A375 (cell line): Measurements from ENCODE around the gene RPL36. TPM values are rescaled to one million over a fixed set of nuclear protein-coding genes. Genes with fewer than 3 reads are reported as not detected.

ENCODE experiments used
- total RNA-seq: library from RNA; depleted of rRNA; stranded (reverse); fragments of >200 nt; shearing (Covaris generic); gene quantifications from 2 replicates; pipeline ENCODE4 v1.2.3, GENCODE V29; 2014; rRNA removed

Gene RPL36
- 2,537 and 2,543 TPM in 2 replicates for total RNA-seq

GRCh38 chr19:5690125-5690954, at the start of gene RPL36:
Gene RPL36, plus strand, starts transcription at chr19:5690295. Its CDS starts 213 bp downstream, at chr19:5690508.

GRCh38 chr19:5680437-5681368, 9.4 kb upstream of the RPL36 start, which contains the start of the genes HSD11B1L and MICOS13:
Gene HSD11B1L, plus strand, starts transcription at chr19:5681027. Its CDS starts 3,806 bp downstream, at chr19:5684833.
Gene MICOS13, minus strand, starts transcription at chr19:5680516. Its CDS starts 30 bp downstream, at chr19:5680486.

GRCh38 chr19:5719961-5720790, 30.1 kb downstream of the RPL36 start, which contains the start of the genes CATSPERD and LONP1:
Gene CATSPERD, plus strand, starts transcription at chr19:5720637. Its CDS starts 101 bp downstream, at chr19:5720738.
Gene LONP1, minus strand, starts transcription at chr19:5720146. Its CDS starts 14 bp downstream, at chr19:5720132.

Other genes with a start within 250 kb of the RPL36 start
- not detected in 2 replicates for gene ZNRF4, start 234.9 kb upstream of the RPL36 start, total RNA-seq
- 0.24 and 0.64 TPM in 2 replicates for gene TINCR, start 122.3 kb upstream of the RPL36 start, total RNA-seq
- gene SAFB2, start 67.5 kb upstream of the RPL36 start, total RNA-seq = 45.6 and 45.8 TPM in 2 replicates
- gene SAFB, start 67.2 kb upstream of the RPL36 start, total RNA-seq = 61.2 and 65.0 TPM in 2 replicates
- gene MICOS13, start 9.8 kb upstream of the RPL36 start, total RNA-seq = 232 and 245 TPM in 2 replicates
- 46.2 and 46.3 TPM in 2 replicates for gene HSD11B1L, start 9.3 kb upstream of the RPL36 start, total RNA-seq
- gene LONP1, start 29.9 kb downstream of the RPL36 start, total RNA-seq = 306 and 350 TPM in 2 replicates
- not detected in 2 replicates for gene CATSPERD, start 30.3 kb downstream of the RPL36 start, total RNA-seq
- 6.8 and 10.4 TPM in 2 replicates for gene PRR22, start 94.5 kb downstream of the RPL36 start, total RNA-seq
- 102 and 105 TPM in 2 replicates for gene DUS3L, start 100.9 kb downstream of the RPL36 start, total RNA-seq
- gene NRTN, start 114.8 kb downstream of the RPL36 start, total RNA-seq = 1.1 and 1.2 TPM in 2 replicates
- gene FUT6, start 149.4 kb downstream of the RPL36 start, total RNA-seq = not detected in 2 replicates
- 0.11 TPM in 1 of 2 replicates, not detected in the other for gene FUT3, start 161.2 kb downstream of the RPL36 start, total RNA-seq
- gene FUT5, start 180.2 kb downstream of the RPL36 start, total RNA-seq = 0.11 TPM in 2 replicates
- 279 and 320 TPM in 2 replicates for gene NDUFA11, start 213.5 kb downstream of the RPL36 start, total RNA-seq
- 9.8 and 11.0 TPM in 2 replicates for gene VMAC, start 214.6 kb downstream of the RPL36 start, total RNA-seq
- 185 and 250 TPM in 2 replicates for gene CAPS, start 224.0 kb downstream of the RPL36 start, total RNA-seq